HG03095 (cell line): ENCODE results near the gene ADAMTS3.

Source experiments
- ATAC-seq: cut with Tn5 transposase; IDR thresholded peaks from one replicate; pipeline ENCODE4 v1.9.1; 2021; ENCODE audit warnings: moderate library complexity; ENCODE audit not compliant: unreplicated experiment

Gene ADAMTS3

DNA sequence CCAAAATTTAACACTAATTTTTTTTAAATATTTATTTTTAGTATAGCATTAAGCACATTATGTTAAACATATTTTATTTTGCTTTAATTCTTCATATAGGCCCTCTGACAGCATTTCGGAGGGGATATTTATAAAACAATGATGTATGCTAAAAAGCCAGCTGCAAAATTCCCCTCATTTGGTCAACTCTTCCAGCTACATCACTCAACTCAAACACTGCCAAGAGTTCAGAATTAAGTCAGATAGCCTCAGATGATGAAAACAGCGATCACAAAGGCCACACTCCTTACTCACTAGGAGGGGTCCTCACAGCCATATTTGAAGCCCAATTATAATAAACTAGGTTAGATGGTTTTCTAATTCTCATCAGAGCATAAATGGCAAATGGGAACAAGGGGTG, 146.6 kb downstream of the ADAMTS3 start:
- no peak for ATAC-seq

DNA sequence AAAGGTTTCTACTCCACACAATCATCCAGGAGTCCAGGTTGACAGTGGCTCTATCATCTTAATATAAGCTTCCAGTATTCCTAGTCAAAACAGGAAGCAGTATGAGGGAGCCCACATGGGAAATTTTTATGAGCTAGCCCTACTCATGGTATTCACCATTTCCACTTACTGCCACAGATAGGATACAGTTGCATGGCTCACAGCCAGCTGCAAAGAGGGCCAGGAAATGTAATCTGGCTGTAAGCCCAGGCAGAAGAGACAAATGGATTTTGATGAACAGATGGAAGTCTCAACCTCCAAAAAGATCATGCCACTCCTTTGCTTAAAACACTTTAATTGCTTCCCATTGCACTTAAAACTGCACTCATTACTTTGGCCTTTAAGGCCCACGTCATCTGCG, 150.6 kb downstream of the ADAMTS3 start:
- ATAC-seq: no peak

DNA sequence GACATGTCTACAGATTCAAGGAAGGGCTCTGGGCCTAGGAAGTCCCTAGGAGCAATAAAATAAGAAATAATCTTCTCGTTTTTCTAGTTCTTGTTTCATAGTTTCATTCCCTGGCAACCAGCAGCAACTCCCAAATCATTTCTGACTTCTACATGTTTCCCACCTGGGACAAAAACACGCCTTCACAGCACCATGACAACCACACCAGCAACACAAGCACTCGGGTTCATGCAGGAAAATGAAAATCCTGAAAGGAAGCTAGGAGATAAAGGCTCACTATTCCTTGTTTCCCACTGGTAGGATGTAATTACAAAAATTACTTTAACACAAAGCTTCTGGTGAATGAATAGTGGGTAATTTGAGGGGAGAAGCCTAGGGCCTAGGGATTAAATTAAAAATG, 158.9 kb downstream of the ADAMTS3 start:
- no peak for ATAC-seq

DNA sequence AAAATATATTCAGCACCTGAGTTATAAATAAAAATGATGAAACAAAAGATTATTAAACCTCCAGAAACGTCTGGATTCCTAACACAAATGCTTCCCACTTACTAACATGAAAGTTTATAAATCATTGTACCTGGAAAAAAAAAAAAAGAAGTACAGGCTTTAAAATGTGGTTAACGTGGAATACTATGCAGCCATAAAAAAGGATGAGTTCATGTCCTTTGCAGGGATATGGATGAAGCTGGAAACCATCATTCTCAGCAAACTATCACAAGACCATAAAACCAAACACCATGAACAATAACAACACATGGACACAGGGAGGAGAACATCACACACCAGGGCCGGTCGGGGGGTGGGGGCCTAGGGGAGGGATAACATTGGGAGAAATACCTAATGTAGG, 160.5 kb downstream of the ADAMTS3 start:
- ATAC-seq: no peak

DNA sequence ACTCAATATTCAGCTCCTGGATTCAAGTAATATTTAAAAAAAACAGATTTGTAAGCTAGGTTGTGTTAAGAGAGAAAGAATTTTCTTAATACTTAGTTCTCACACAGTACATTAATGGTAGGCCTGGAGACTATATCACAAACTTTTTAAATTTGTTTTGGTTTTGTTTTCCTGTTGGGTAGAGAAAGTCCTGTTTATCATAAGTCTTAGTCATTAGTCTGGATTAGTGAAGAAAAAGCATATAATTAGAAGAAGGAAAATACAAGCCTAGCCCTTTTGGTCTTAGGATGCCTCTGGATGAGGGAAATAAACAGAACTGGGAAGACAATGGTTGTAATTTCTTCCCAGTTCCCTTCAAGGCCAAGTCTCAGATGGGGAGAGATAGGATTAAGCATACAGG, 163.6 kb downstream of the ADAMTS3 start:
- no peak for ATAC-seq

DNA sequence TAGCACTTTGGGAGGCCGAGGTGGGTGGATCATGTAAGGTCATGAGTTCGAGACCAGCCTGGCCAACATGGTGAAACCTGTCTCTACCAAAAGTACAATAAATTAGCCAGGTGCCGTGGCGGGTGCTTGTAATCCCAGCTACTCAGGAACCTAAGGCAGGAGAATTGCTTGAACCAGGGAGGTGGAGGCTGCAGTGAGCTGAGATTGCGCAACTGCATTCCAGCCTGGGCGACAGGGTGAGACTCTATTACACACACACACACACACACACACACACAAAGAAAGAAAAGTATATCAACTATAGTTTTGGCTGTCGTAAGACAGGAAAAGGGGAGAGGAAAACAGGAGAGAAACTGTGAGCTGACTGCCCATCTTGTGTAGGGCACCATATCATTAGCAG, 171.7 kb downstream of the ADAMTS3 start:
- ATAC-seq: no peak

DNA sequence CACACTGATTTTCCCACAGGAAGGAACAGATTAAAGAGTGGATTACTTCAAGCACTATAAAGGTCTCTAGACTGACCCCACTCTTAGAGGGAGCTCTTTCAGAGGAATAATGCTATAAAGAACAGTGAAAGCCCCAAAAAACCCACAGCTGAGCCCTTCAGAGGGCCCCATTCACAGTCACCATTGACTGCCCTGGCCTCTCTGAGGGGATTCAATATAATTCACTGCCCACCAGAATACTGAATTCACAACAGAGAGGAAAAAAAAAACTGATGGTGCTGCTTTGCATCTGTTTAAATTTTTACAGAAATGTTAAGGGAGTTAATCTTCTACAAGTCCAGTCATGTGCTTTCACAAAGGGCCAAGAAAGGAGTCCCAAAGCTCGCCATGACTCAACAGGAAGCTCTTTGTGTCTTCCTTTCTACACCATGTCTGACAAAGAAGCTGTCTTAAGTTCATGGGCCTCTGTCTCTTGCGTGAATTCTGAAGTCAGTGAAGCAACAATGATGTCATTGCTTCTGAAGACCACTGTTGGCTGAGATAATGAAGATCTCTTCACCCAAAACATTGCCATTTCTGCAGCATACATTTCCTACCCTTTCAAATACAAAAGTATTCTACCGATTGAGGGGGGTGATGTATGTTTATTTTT, 174.9 kb downstream of the ADAMTS3 start:
- no peak for ATAC-seq

DNA sequence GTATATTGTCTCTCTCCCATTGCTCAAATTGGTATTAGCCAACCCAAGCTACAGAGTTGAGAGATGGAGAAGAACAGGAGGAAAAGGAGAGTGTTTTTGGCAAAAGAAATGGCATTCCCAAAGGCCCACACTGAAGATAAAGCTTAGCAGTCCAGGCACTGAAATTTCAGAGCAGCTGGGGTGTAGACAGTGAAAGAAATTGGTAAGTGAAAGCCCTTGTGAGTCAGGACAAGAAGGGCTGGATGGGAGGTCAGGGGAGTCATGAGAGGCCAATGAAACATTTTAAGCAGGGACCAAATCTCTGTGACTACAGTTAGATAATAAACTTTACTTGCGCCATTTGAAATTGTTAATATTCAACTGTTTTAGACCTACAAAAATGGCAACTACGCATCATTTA, 177.7 kb downstream of the ADAMTS3 start:
- no peak for ATAC-seq

DNA sequence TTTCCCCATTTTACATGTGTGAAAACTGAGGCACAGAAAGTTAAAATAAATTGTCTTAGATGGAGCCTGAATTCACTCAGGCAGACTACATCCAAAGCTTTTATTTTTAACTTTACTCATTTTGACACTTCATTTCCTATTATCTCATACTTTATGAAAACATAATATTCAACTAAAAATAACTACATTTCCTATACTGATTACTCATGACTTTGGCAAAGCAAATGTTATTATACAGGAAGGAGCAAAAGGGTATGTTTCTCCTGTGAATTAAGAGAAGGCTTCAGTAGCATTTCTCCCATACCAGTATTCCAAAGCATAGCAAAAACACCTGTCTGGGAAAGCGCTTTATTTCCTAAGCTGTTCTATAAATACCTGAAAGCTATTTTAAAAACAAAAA, 178.6 kb downstream of the ADAMTS3 start:
- ATAC-seq: no peak

DNA sequence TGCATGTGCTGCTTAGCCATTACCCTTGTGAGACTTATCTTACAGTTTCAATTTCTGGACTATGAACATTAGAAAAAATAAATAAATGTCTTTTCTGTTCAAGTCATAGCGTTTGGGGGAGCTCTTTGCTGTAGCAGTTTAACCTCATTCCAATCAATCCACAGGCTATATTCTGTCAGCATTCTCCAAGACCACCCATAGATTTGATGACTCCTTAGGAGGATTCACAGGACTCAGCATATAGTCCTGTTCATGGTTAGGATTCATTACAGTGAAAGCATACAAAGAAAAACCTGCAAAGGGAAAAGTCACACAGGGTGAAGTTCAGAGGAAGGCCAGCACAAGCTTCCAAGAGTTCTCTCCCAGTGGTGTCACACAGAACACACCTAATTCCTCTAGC, 180.5 kb downstream of the ADAMTS3 start:
- no peak for ATAC-seq

DNA sequence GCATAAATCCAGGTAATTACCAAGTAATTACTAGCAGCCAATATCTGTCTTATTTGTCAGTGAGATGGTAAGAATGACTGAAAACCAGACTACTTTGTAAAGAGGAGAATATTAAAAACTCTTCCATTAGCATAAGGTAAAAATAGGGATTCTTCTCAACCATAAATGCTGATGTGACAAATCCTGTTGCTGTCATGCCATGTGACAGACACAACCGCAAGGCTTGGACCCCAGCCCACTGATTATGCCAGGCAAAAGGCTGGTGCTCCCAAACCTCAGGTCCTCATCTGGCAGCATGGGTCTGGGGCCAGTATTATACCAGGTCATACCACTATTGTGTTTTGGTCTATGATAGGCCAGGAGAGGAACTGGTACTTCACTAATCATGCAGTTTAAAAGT, 181.1 kb downstream of the ADAMTS3 start:
- ATAC-seq: no peak

DNA sequence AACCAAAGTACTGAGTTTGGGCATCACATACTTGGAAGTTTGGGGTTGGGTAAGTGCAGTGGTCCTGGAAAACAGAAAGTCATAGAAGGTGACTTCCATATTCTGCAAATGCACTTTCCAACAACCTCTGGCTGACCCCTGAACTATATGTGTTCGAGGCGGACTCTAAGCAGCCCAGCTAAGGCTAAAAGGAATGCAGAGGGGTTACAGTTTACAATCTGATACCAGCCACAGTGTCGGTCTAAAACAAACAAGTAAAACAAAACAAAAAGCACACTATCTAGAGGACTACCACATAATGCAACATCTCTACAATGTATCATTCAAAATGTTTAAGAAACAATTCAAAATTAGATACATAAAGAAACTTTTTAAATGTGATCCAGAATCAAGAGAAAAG, 185.6 kb downstream of the ADAMTS3 start:
- ATAC-seq: no peak

DNA sequence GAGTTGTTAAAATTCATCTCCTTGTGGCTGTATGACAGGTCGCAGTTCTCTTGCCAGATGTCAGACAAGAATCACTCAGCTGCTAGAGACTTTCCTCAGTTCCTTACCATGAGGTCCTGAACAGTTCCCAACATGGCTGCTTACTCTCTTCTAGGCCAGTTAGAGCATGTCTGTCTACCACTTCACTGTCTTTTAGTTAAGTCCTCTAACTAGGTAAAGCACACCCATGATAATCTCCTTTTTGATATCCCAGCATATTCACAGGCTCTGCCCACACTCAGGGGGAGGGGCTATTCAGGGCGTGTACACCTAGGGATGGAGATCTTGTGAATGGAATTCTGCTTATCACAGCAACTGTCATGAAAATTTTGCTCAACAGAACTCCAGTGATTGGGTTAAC, 190.1 kb downstream of the ADAMTS3 start:
- ATAC-seq: no peak

DNA sequence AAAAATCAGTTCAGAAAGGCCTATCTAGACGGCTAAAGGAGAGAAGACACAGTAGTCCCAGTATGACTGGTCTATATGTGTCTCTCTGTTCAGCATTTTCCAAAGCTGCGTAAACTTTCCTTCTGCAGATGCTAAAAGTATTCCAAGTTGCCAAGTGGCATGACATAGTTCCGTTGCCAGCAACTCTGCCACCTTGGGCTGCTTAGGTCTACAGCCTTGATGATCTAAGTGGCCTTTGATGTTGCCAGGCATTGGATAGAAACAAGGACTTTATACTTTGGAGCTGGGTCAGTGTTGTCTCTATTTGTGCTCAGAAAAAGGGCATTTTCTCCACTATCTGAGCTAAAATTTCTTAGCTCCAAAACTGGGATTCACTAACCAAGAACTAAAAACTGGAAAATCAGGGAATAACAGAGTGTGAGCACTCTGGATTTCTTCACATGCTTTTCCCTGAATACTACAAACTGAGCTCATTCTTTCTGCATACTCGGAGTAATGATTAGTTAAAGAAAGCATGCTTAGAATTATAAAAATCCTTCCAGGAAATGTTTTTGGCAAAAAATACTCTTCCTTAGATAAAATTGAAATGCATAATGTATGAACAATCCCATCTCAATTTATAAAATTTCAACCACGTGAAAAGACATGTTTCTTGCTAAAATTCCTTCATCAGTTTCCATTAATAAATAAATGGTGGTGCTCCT, 191.4 kb downstream of the ADAMTS3 start:
- ATAC-seq: no peak

DNA sequence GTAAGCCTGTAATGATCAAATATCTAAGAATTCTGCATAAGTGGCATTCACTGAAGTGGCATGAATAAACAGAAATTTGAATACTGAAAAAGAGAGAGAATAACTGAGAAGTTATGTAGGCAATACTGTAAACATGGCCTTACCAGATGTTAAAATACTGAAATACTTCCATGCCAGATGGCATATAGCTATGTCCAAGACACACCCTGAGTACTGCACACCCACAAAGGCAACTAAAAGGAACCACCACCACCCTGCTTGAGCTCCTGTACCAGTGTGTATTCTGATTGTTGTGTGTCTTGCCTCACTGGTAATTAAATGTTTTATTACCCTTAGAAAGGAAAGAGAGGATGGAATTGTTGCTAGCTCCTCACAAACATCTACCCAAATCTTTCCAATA, 192.1 kb downstream of the ADAMTS3 start:
- ATAC-seq: no peak

DNA sequence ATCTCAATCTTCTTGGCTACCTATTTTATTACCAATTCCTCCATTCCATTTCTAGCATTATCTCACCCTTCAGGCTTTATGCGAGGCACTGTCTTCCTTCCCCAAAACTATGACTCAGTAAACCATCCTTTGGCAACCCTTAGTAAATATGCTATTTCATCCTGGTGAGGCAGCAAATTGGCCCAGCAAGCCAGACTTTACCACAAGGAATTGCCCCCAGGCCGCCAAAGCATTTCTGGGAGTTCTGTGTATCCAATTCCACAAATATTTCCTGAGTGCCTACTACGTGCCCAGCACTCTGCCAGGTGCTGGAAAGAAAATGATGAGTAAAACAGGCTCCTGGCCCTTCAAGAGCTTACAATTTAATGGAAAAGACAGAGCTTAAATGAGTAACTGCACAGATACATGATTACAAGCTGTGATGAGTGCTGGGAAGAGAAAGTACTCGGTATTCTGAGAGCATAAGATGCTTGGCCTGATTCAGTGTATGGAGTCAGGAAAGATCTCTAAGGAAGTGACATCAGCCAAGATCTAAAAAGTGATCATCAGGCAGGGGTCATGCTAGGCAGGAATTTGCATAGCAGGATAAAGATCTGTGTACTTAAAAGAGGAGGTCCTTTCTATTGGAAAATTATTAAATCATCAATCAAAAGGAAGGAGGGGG, 193.8 kb downstream of the ADAMTS3 start:
- ATAC-seq: no peak

DNA sequence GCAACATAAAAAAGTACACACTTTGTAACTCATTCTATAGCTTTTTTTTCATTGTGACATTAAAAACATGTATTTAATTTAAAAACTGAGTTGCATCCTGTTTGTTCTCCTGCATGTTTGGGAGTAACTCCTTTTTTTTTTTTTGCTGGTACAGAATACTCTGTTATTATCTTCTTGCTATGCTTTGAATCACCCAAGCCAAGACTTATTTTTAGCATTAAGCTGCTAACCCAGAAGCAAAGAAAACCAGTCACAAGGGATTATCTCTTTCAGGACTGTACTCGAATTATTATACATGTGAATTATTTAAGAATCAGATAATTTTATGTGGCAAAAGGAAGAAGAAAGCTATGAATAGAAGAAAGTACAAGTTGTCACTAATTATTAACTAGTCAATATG, 194.9 kb downstream of the ADAMTS3 start:
- ATAC-seq: no peak

DNA sequence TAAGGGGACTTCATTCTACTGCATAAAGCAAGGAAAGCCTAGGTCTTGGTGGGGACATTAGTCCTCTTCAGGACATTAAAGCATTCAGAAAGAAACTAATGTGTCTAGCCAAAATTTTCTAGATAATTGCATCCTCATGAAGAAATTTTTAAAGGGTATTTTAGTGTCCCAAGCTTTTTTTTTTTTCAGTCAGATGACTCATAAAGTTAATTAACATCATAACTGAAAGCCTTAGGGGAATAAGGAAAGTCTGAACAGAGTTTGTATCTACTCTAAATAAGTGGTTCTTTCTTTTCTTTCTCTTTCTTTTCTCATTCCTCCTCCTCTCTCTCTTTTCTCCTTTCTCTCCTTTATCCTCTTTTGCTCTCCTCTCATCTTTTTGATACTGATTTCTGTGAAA, 202.4 kb downstream of the ADAMTS3 start:
- ATAC-seq: no peak

DNA sequence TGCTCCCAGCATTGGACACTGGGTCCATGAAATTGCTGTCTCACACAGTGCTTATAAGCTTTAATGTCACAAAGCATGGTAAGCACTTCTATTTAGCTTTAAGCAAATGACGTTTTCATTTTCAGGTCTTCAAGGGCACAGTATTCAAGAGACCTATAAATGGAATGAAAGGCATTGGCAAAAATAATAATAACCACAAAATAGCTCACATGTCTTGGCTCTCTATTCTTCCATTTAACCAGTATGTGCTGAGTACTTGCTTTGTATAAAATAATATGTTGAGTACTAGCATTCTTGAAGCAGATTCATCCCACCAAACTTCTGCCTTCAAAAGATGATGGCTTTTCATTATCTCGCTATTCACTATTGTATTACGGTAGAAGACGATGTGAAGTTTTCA, 203.0 kb downstream of the ADAMTS3 start:
- ATAC-seq: no peak

DNA sequence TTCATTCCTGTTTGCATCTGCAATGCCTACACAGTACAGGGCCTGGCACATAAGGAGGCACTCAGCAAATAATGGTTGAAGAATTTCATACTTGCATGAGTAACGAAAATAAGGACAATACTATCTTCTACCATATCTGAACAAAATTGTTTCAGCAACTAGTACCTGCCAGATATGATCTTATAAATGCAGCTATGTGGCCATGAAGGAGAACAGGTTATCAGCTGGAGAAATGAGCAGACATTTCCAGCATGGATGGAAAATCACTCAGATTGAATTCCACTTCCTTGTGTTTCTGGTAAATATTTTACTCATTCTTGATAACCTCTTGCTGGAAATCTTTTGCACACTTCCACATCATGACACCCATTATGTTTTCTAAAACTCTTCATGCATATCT, 204.0 kb downstream of the ADAMTS3 start:
- no peak for ATAC-seq

DNA sequence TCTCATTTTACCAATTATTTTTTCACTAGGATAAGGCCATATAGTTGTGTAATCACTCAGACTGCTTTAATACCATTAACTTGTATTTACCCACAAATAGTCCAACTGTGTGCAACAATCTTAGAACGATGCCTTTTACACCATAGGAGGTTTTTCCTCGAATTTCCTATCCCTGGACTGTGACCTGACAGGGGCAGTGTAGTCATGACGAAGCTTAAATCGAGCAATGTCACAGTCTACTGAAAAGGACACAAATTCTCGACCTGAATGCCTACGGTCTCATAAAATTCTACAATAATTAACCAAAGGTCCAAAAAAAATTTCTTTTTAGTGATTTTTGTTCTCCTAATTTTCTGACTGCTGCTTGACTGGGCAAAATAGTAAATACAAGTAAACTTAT, 208.9 kb downstream of the ADAMTS3 start:
- no peak for ATAC-seq

DNA sequence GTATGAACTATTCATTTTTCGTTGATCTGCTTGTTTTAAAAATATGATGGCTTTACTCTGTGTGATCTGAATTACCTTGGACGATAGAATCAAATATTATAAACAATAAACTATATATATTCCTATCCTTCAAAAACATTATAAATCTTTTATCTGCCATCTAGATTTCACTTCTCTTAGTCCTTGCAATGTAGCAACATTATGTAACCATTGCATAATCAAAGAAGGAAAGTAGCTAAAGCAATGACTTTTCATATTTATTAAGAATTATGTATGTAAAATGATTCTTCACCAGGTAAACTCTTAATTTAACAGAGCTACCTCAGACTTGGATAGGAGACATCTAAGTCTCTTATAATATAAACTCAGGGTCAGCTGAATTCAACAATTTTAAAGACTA, 210.5 kb downstream of the ADAMTS3 start:
- no peak for ATAC-seq
